ENCODE measurements around the gene SLC13A5.

SLC13A5 gene

DNA sequence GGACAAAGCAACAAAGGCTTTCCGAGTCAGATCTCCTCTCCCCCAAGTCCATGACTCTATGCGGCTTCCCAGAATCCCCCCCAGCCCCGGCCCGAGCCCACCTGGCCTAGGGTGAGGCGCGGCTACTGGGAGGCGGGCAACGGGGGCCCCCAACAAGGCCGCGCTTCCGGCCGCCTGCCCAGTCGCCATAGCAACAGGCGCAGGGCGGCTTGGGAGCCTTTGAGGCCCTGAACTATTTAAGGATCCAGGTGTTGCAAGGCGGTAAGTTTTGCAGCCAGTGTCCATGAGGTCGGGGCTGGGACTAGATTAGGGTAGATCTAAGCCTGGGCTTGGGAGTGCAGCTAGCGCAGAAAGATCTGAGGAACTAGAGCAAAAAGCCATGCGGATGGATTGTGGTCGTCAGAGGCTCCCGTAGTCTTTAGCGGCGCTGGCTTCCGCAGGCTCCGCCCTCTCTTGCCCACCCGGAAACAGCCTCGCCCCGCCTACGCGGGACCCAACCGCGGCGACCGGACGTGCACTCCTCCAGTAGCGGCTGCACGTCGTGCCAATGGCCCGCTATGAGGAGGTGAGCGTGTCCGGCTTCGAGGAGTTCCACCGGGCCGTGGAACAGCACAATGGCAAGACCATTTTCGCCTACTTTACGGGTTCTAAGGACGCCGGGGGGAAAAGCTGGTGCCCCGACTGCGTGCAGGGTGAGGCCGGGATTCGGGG lies 72.5 kb downstream of the SLC13A5 start, which contains the start of the genes KIAA0753 and TXNDC17 (continued):
- TF ChIP-seq, protein P1, sequence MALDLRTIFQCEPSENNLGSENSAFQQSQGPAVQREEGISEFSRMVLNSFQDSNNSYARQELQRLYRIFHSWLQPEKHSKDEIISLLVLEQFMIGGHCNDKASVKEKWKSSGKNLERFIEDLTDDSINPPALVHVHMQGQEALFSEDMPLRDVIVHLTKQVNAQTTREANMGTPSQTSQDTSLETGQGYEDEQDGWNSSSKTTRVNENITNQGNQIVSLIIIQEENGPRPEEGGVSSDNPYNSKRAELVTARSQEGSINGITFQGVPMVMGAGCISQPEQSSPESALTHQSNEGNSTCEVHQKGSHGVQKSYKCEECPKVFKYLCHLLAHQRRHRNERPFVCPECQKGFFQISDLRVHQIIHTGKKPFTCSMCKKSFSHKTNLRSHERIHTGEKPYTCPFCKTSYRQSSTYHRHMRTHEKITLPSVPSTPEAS (tag by site-specific recombination; IDR thresholded peaks at IDR 0.05) = 0 out of 2 replicates have a peak, but pooled peaks have one; percentile 8
- no peak for TF ChIP-seq ZNF624 (tag by site-specific recombination; IDR thresholded peaks at IDR 0.05)
- TF ChIP-seq, protein P2, sequence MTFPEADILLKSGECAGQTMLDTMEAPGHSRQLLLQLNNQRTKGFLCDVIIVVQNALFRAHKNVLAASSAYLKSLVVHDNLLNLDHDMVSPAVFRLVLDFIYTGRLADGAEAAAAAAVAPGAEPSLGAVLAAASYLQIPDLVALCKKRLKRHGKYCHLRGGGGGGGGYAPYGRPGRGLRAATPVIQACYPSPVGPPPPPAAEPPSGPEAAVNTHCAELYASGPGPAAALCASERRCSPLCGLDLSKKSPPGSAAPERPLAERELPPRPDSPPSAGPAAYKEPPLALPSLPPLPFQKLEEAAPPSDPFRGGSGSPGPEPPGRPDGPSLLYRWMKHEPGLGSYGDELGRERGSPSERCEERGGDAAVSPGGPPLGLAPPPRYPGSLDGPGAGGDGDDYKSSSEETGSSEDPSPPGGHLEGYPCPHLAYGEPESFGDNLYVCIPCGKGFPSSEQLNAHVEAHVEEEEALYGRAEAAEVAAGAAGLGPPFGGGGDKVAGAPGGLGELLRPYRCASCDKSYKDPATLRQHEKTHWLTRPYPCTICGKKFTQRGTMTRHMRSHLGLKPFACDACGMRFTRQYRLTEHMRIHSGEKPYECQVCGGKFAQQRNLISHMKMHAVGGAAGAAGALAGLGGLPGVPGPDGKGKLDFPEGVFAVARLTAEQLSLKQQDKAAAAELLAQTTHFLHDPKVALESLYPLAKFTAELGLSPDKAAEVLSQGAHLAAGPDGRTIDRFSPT (tag by site-specific recombination; IDR thresholded peaks at IDR 0.05) = peak; percentile 81
- TF ChIP-seq IKZF3 (tag by site-specific recombination; IDR thresholded peaks at IDR 0.05) = no peak
- peak; percentile 41; the same call in 1 of the 2 replicates for TF ChIP-seq TRIM28 (IDR thresholded peaks at IDR 0.05; ENCODE audit: borderline replicate concordance, low read length)
- peak; percentile 40; the same call in 1 of the 2 replicates for TF ChIP-seq ZNF391 (tag by site-specific recombination; IDR thresholded peaks at IDR 0.05; ENCODE audit: borderline replicate concordance, low read depth)
- TF ChIP-seq ZNF558 (tag by site-specific recombination; IDR thresholded peaks at IDR 0.05) = no peak
- TF ChIP-seq, protein P3, sequence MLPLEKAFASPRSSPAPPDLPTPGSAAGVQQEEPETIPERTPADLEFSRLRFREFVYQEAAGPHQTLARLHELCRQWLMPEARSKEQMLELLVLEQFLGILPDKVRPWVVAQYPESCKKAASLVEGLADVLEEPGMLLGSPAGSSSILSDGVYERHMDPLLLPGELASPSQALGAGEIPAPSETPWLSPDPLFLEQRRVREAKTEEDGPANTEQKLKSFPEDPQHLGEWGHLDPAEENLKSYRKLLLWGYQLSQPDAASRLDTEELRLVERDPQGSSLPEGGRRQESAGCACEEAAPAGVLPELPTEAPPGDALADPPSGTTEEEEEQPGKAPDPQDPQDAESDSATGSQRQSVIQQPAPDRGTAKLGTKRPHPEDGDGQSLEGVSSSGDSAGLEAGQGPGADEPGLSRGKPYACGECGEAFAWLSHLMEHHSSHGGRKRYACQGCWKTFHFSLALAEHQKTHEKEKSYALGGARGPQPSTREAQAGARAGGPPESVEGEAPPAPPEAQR (tag by site-specific recombination; IDR thresholded peaks at IDR 0.05) = no peak
- 0 out of 2 replicates have a peak, but pooled peaks have one; percentile 87 for TF ChIP-seq ZFP37 (tag by site-specific recombination; IDR thresholded peaks at IDR 0.05)
- TF ChIP-seq MEIS1 (CRISPR knock-in tag; IDR thresholded peaks at IDR 0.05; ENCODE audit: borderline replicate concordance) = no peak
- no peak; the same call in 1 of the 2 replicates for TF ChIP-seq ZNF654 (tag by site-specific recombination; IDR thresholded peaks at IDR 0.05; ENCODE audit: low read depth)
- TF ChIP-seq ZBTB7A (tag by site-specific recombination; IDR thresholded peaks at IDR 0.05; ENCODE audit: low read depth) = peak; percentile 19; the same call in 1 of the 2 replicates
- TF ChIP-seq ZNF239 (tag by site-specific recombination; IDR thresholded peaks at IDR 0.05) = no peak
- no peak for TF ChIP-seq ZNF423 (tag by site-specific recombination; IDR thresholded peaks at IDR 0.05)
- TF ChIP-seq ZNF174 (tag by site-specific recombination; IDR thresholded peaks at IDR 0.05) = no peak
- 0 out of 2 replicates have a peak, but pooled peaks have one; percentile 65 for TF ChIP-seq ZNF501 (tag by site-specific recombination; IDR thresholded peaks at IDR 0.05)
- TF ChIP-seq ZNF24 (tag by site-specific recombination; IDR thresholded peaks at IDR 0.05) = peak; percentile 67; the same call in 1 of the 2 replicates
- TF ChIP-seq YY1 (tag by site-specific recombination; IDR thresholded peaks at IDR 0.05) = peak; percentile 43
- no peak for TF ChIP-seq WT1 (tag by site-specific recombination; IDR thresholded peaks at IDR 0.05)
- no peak for TF ChIP-seq ZNF670 (tag by site-specific recombination; IDR thresholded peaks at IDR 0.05; ENCODE audit: low read depth)
- TF ChIP-seq, protein P4, sequence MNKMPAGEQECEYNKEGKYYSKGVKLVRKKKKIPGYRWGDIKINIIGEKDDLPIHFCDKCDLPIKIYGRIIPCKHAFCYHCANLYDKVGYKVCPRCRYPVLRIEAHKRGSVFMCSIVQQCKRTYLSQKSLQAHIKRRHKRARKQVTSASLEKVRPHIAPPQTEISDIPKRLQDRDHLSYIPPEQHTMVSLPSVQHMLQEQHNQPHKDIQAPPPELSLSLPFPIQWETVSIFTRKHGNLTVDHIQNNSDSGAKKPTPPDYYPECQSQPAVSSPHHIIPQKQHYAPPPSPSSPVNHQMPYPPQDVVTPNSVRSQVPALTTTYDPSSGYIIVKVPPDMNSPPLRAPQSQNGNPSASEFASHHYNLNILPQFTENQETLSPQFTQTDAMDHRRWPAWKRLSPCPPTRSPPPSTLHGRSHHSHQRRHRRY (tag by site-specific recombination; IDR thresholded peaks at IDR 0.05) = no peak
- TF ChIP-seq ZNF621 (tag by site-specific recombination; IDR thresholded peaks at IDR 0.05) = no peak
- TF ChIP-seq EGR2 (tag by site-specific recombination; IDR thresholded peaks at IDR 0.05; ENCODE audit: low read depth) = peak; percentile 77
- peak; percentile 78 for TF ChIP-seq OSR2 (tag by site-specific recombination; IDR thresholded peaks at IDR 0.05)
- peak; percentile 86 for TF ChIP-seq ZBTB17 (tag by site-specific recombination; IDR thresholded peaks at IDR 0.05)
- TF ChIP-seq ZNF10 (tag by site-specific recombination; IDR thresholded peaks at IDR 0.05) = no peak; the same call in 1 of the 2 replicates
- no peak for TF ChIP-seq ZFP3 (tag by site-specific recombination; IDR thresholded peaks at IDR 0.05; ENCODE audit: low read depth)
- no peak for TF ChIP-seq ZNF48 (tag by site-specific recombination; IDR thresholded peaks at IDR 0.05)
- TF ChIP-seq ZNF416 (tag by site-specific recombination; IDR thresholded peaks at IDR 0.05) = no peak
- TF ChIP-seq, protein P5, sequence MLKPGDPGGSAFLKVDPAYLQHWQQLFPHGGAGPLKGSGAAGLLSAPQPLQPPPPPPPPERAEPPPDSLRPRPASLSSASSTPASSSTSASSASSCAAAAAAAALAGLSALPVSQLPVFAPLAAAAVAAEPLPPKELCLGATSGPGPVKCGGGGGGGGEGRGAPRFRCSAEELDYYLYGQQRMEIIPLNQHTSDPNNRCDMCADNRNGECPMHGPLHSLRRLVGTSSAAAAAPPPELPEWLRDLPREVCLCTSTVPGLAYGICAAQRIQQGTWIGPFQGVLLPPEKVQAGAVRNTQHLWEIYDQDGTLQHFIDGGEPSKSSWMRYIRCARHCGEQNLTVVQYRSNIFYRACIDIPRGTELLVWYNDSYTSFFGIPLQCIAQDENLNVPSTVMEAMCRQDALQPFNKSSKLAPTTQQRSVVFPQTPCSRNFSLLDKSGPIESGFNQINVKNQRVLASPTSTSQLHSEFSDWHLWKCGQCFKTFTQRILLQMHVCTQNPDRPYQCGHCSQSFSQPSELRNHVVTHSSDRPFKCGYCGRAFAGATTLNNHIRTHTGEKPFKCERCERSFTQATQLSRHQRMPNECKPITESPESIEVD (tag by site-specific recombination; IDR thresholded peaks at IDR 0.05) = no peak
- TF ChIP-seq ZNF785 (tag by site-specific recombination; IDR thresholded peaks at IDR 0.05) = no peak
- no peak for TF ChIP-seq REPIN1 (tag by site-specific recombination; IDR thresholded peaks at IDR 0.05; ENCODE audit: low read depth)
- no peak for TF ChIP-seq ZNF707 (tag by site-specific recombination; IDR thresholded peaks at IDR 0.05)
- no peak for TF ChIP-seq ZNF571 (tag by site-specific recombination; IDR thresholded peaks at IDR 0.05)
- TF ChIP-seq ZNF341 (tag by site-specific recombination; IDR thresholded peaks at IDR 0.05; ENCODE audit: low read depth) = peak; percentile 92

Measured in HEK293 (cell line).